ENCODE measurements around the gene RPTOR. TPM values are rescaled to one million over a fixed set of nuclear protein-coding genes. Genes with fewer than 3 reads are reported as not detected.

The RPTOR gene
- total and polyA plus RNA-seq, 12 donors = 7.9 to 30.3 (median 25.6) TPM

DNA sequence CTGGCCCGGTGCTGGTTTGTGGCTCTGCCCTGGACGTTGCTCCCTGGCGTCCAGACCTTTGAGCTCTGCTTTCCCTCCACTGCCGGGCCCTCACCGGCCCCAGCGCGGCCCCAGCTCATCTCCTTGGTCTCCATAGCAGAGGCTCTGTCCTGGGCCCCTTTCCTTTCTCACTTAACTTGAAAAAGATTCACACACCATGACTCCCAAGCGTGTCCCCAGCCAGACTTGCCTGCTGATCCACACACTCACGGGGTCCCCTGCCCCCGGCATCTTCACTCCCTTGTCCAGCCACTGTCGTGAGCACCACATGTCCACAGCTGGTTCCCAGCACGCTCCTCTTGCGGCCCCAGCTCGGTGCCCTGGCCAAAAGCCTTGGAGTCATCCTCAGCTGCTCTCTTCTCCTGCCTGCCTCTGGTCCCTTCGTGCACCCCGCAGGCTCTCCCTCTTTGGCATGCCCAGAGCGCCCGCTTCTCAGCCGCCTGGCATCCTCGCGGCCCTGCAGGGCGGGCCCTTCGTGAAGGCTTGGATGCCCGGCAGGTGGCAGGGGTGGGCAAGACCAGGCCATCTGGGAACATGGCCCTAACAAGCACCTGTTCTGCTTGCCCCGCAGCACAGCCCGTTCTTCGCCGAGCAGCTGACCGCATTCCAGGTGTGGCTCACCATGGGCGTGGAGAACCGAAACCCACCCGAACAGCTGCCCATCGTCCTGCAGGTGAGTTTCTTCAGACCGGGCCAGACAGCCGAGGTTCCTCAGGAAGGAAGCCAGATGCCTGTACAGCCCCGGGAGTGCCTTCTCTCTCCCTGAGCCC lies 301.4 kb downstream of the RPTOR start:
- H3K9me3 ChIP-seq = no peaks in the 10 kb centered on the region
- no peak overlapping the region for H3K4me3 ChIP-seq
- intact Hi-C loops (cut with DNase I) = no loop called here
- peaks cover 0 to 9% (median 0%) of the 10 kb centered on the region in 9 donors for H3K4me1 ChIP-seq
- no peak overlapping the region for H3K27ac ChIP-seq
- DNase-seq (no peak), ATAC-seq (peak in 3 of 8 donors; percentile 19 to 28 (median 21))
- peaks cover 0 to 51% (median 7%) of the 10 kb centered on the region in 9 donors for H3K36me3 ChIP-seq
- WGBS, 2 donors = 89 to 91% methylated on average over 36 of the region's 36 CpGs
- no peaks in the 10 kb centered on the region for H3K27me3 ChIP-seq
- TF ChIP-seq, protein P1, sequence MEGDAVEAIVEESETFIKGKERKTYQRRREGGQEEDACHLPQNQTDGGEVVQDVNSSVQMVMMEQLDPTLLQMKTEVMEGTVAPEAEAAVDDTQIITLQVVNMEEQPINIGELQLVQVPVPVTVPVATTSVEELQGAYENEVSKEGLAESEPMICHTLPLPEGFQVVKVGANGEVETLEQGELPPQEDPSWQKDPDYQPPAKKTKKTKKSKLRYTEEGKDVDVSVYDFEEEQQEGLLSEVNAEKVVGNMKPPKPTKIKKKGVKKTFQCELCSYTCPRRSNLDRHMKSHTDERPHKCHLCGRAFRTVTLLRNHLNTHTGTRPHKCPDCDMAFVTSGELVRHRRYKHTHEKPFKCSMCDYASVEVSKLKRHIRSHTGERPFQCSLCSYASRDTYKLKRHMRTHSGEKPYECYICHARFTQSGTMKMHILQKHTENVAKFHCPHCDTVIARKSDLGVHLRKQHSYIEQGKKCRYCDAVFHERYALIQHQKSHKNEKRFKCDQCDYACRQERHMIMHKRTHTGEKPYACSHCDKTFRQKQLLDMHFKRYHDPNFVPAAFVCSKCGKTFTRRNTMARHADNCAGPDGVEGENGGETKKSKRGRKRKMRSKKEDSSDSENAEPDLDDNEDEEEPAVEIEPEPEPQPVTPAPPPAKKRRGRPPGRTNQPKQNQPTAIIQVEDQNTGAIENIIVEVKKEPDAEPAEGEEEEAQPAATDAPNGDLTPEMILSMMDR (IDR thresholded peaks at IDR 0.05) = no peak

DNA sequence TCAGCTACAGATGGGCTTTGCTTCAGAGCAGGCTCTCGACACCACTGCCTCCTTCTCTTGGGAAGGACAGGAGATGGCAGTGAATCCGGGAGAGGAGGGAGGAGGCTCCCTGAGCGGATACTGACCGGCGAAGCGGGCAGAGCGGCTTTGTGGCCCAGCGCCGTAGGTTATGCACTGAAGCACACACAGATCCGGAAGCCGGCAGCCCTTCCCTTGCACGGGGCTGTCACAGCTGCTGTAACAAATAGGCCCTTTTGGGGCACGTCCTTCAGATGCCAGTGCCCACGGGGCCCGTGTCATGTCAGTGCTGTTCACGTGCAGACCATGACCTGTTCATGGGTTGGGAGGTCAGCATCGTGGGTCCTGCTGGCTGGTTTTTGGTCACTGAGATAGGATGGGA lies 302.3 kb downstream of the RPTOR start:
- WGBS, 2 donors = 97 to 98% methylated on average over 17 of the region's 17 CpGs
- TF ChIP-seq, protein P1 (IDR thresholded peaks at IDR 0.05) = no peak
- ATAC-seq (no peak), DNase-seq (no peak)
- intact Hi-C loops (cut with DNase I) = no loop called here
- H3K9me3 ChIP-seq = no peaks in the 10 kb centered on the region
- peaks cover 0 to 51% (median 7%) of the 10 kb centered on the region in 9 donors for H3K36me3 ChIP-seq
- H3K27ac ChIP-seq = peak overlapping the region in 1 of 10 donors; percentile 24
- no peak overlapping the region for H3K4me3 ChIP-seq
- peaks cover 0 to 9% (median 0%) of the 10 kb centered on the region in 9 donors for H3K4me1 ChIP-seq
- no peaks in the 10 kb centered on the region for H3K27me3 ChIP-seq

DNA sequence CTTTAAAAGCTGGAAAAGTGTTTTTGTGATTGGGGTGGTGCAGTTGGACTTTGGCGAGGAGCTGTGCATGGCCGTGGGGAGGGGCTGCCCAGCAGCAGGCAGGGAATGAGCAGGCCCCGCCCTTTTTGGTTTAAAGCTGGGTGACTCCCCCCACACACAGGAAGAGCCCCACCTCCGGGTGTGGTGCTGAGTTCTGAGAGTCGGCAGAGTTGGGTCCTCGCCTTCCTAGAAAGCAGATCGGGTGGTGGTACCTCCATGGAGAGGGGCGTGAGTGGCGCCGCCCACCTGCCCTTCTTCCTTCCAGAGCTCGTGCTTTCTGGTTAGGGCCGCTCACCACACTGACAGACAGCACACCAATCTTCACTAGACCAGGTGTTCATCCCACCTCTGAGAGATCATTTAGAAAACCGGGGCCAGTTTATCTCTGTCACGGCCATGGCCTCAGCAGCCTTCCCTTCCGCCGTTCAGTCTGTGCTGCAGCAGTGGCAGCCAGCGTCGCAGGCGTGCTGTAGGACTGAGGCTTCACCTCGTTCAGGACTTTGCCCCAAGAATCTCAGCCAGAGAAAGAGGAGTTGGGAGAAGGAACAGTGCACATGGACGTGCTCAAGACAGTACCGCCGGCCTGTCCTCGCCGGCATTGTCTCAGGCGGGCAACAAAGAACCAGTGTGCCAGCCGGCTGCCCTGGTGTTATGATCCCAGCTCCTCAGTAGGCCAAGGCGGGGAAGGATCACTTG lies 303.0 kb downstream of the RPTOR start:
- DNase-seq = no peak
- peaks cover 0 to 51% (median 7%) of the 10 kb centered on the region in 9 donors for H3K36me3 ChIP-seq
- TF ChIP-seq, protein P1 (IDR thresholded peaks at IDR 0.05) = no peak

DNA sequence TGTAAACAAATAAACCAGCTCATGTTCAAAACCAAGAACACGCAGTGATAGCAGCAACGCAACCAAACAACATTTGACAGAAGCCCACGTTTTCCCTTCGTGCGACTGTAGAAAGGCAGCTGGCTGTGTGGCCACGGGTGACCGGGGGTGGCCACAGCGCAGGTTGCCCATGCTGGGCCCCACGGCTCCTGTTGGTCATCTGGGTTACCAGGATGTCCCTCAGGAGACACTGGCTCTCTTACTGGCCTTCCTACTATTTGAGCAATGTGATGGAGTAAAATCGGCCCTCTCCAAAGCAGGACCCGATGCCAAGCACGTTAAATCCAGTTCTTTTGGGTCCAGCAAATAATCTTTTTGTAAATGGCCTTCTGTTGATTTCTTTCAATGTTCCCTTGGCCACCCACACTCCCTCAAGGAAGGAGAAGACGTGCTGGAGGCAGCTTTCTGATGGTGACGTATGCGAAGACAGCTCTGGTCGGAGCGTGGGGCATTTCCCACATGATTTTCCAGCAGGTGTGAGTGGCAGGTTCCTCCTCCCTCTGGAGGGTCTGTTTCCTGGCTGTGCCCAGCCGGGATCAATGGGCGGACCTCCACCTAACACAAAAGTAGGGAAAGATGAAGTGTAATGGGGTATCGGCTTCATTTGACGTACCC lies 303.9 kb downstream of the RPTOR start:
- peaks cover 0 to 54% (median 7%) of the 10 kb centered on the region in 9 donors for H3K36me3 ChIP-seq
- ATAC-seq (no peak), DNase-seq (no peak)
- intact Hi-C loops (cut with DNase I) = no loop called here
- no peak overlapping the region for H3K4me3 ChIP-seq
- WGBS, 2 donors = 96 to 97% methylated on average over 21 of the region's 21 CpGs
- H3K4me1 ChIP-seq = peaks cover 0 to 9% (median 0%) of the 10 kb centered on the region in 9 donors
- TF ChIP-seq, protein P1 (IDR thresholded peaks at IDR 0.05) = no peak
- no peaks in the 10 kb centered on the region for H3K9me3 ChIP-seq
- H3K27ac ChIP-seq = no peak overlapping the region
- no peaks in the 10 kb centered on the region for H3K27me3 ChIP-seq

More for the DNA sequence above, 303.0 kb downstream of the RPTOR start:
- no peaks in the 10 kb centered on the region for H3K27me3 ChIP-seq
- peaks cover 0 to 9% (median 0%) of the 10 kb centered on the region in 9 donors for H3K4me1 ChIP-seq
- 85 to 86% methylated on average over 28 of the region's 28 CpGs for WGBS, 2 donors
- no peak overlapping the region for H3K4me3 ChIP-seq
- intact Hi-C loops (cut with DNase I) = no loop called here
- H3K27ac ChIP-seq = peak overlapping the region in 1 of 10 donors; percentile 24
- ATAC-seq = peak in 4 of 8 donors; percentile 16 to 54 (median 40)
- H3K9me3 ChIP-seq = no peaks in the 10 kb centered on the region
